Heart left ventricle (tissue), 16 donors: ENCODE data around the gene KDM4B. TPM values are rescaled to one million over a fixed set of nuclear protein-coding genes. Genes with fewer than 3 reads are reported as not detected.
"Not testable (repeated sequence)": the region's sequence is repeated elsewhere in the genome, so short reads cannot be mapped to it uniquely, and the experiment has no call there.

Experiments
- ATAC-seq, 4 donors: fragments of 200-7000 bp; cut with Tn5 transposase; one replicate each; pipeline ENCODE4 v1.9.1; 2020 to 2022; ENCODE audit warnings: moderate library complexity in 4 of 4, mild to moderate bottlenecking in 3 of 4, moderate number of reproducible peaks in 1 of 4
- DNase-seq, 5 donors: peaks; one replicate each; pipeline ENCODE4 v3.0.0-alpha.2; 2020
- H3K27ac ChIP-seq, 12 donors: fragments of 200-600 bp; sonication (generic) in 4 of 12; one replicate each; pipeline versions ENCODE4 v1.5.0 to v1.8.0; 2016 to 2022; ENCODE audit warnings: mild to moderate bottlenecking in 2 of 12
- H3K27me3 ChIP-seq, 9 donors: fragments of 200-600 bp; sonication (generic) in 2 of 9; one replicate each; pipeline versions ENCODE4 v1.5.1 to v1.8.0; 2016 to 2022; ENCODE audit warnings: mild to moderate bottlenecking in 3 of 9
- H3K36me3 ChIP-seq, 9 donors: fragments of 200-600 bp; sonication (generic) in 2 of 9; one replicate each; pipeline versions ENCODE4 v1.5.0 to v1.8.0; 2018 to 2022; ENCODE audit warnings: mild to moderate bottlenecking in 2 of 9
- H3K4me1 ChIP-seq, 12 donors: fragments of 200-600 bp; sonication (generic) in 4 of 12; one replicate each; pipeline versions ENCODE4 v1.5.0 to v1.8.0; 2016 to 2022; ENCODE audit warnings: mild to moderate bottlenecking in 3 of 12
- H3K4me3 ChIP-seq, 12 donors: fragments of 200-600 bp; sonication (generic) in 4 of 12; one replicate each; pipeline versions ENCODE4 v1.5.0 to v1.8.0; 2017 to 2022; ENCODE audit warnings: mild to moderate bottlenecking in 9 of 12, moderate library complexity in 4 of 12
- H3K9me3 ChIP-seq, 12 donors: fragments of 200-600 bp; sonication (generic) in 4 of 12; one replicate each; pipeline versions ENCODE4 v1.5.0 to v1.8.0; 2016 to 2022; ENCODE audit warnings: mild to moderate bottlenecking in 1 of 12
- CTCF ChIP-seq, 12 donors: fragments of 200-600 bp; sonication (generic) in 4 of 12; IDR thresholded peaks; one replicate each; pipeline versions ENCODE4 v1.5.0 to v1.8.0; 2018 to 2022; ENCODE audit warnings: antibody characterized with exemption in 12 of 12, mild to moderate bottlenecking in 5 of 12
- POLR2A ChIP-seq, 2 donors: fragments of 450-650 bp; IDR thresholded peaks; one replicate each; pipeline ENCODE4 v1.6.1; 2017; ENCODE audit warnings: antibody characterized with exemption in 2 of 2, mild to moderate bottlenecking in 2 of 2, moderate library complexity in 2 of 2
- WGBS, 4 donors: extraction: QIAGEN DNeasy Blood & Tissue Kit in 2 of 4; methylation state at CpG; one replicate each; pipeline versions ENCODE4 v1.1.5 to v1.1.7; 2013 to 2018; 5-methylcytosine and 5-hydroxymethylcytosine counted together
- intact Hi-C, 10 donors: fragments of 100-400 bp; cut with DNase I; formaldehyde crosslinking; loops; one replicate each; pipeline versions ENCODE4 v1.11.1 to v1.14.2; 2022
- polyA plus RNA-seq, 2 donors: library from polyadenylated mRNA; stranded (reverse); fragments of 200-250 nt; gene quantifications; one replicate each; pipeline ENCODE4 v1.2.3, GENCODE V29; 2013
- total RNA-seq, 9 donors: library from RNA; depleted of rRNA in 2 of 9; stranded (reverse); fragments of >200 nt in 2 of 9; fragmentation: NEBNext Ultra II Directional in 3 of 9; extraction: Animal tissue kit (Norgen Biotek cat#: 25700) in 3 of 9; gene quantifications; one replicate each; pipeline versions ENCODE4 v1.1.0 to v1.2.4, GENCODE V29; 2016 to 2023
- donor health status: ischemic (EF 13 %, LVEDD 7.1; RV severe dilation, severe dysfunction).
- donor health status: healthy with polysubstance abuse.
- donor health status: DM: no; HTN: yes; CAD: no.
- donor health status: DM: no; HTN: no; CAD: no.
- donor health status: ischemic (EF 25% LVEDD 6.9; RV normal size, moderate dysfunction).
- donor health status: ischemic (EF 25% LVEDD 5.7; RV mildly dilated, moderate dysfunction).
- donor health status: healthy.
- donor health status: DM: yes; HTN: yes; CAD: no.
- donor health status: ischemic (EF 35%, LVEDD 5.7; RV mildly dilated, moderate dysfunction).
- donor health status: nonischemic (EF 11% LVEDD 7.7; RV severe dilation, severe dysfunction).
- donor health status: DM: yes; HTN: yes; CAD: no.
- donor health status: PGD.
- donor health status: ischemic (EF 29% LVEDD 5.4; RV normal size, mild dysfunction).
- donor health status: nonischemic (EF 23%, LVEDD 6.1; RV moderate dilation, normal function).

The KDM4B gene
- total and polyA plus RNA-seq, 11 donors = 21.5 to 36.5 (median 27.2) TPM

GRCh38 chr19:4937060-4937459 is 31.9 kb upstream of the KDM4B start:
- H3K27ac ChIP-seq = no peak overlapping the region
- no peaks in the 10 kb centered on the region for H3K4me1 ChIP-seq
- TF ChIP-seq POLR2A (IDR thresholded peaks at IDR 0.05) (no peak), CTCF (IDR thresholded peaks at IDR 0.05) (no peak)
- H3K9me3 ChIP-seq = no peaks in the 10 kb centered on the region
- DNase-seq = no peak
- intact Hi-C loops = no loop called here
- WGBS, 4 donors = 91 to 95% (median 93%) methylated on average over 7 of the region's 7 CpGs
- no peaks in the 10 kb centered on the region for H3K27me3 ChIP-seq
- no peak for ATAC-seq
- no peaks in the 10 kb centered on the region for H3K36me3 ChIP-seq
- no peak overlapping the region for H3K4me3 ChIP-seq

GRCh38 chr19:4938461-4938860 is 30.5 kb upstream of the KDM4B start:
- ATAC-seq, H3K36me3 ChIP-seq, intact Hi-C loops, H3K4me3 ChIP-seq, DNase-seq, H3K27ac ChIP-seq, H3K4me1 ChIP-seq, H3K27me3 ChIP-seq, H3K9me3 ChIP-seq: not testable (repeated sequence)
- 94 to 97% (median 95%) methylated on average over 4 of the region's 4 CpGs for WGBS, 4 donors

GRCh38 chr19:4939466-4939865 is 29.4 kb upstream of the KDM4B start:
- H3K27me3 ChIP-seq = no peaks in the 10 kb centered on the region
- intact Hi-C loops = no loop called here
- no peak for ATAC-seq
- no peak overlapping the region for H3K27ac ChIP-seq
- H3K36me3 ChIP-seq = peaks cover 0 to under 1% (median 0%) of the 10 kb centered on the region in 9 donors
- H3K9me3 ChIP-seq = no peaks in the 10 kb centered on the region
- TF ChIP-seq CTCF (IDR thresholded peaks at IDR 0.05) (no peak), POLR2A (IDR thresholded peaks at IDR 0.05) (no peak)
- no peak overlapping the region for H3K4me3 ChIP-seq
- no peak for DNase-seq
- no peaks in the 10 kb centered on the region for H3K4me1 ChIP-seq
- WGBS, 4 donors = 94 to 99% (median 97%) methylated on average over 7 of the region's 7 CpGs

GRCh38 chr19:4941638-4942169 is 27.2 kb upstream of the KDM4B start:
- H3K36me3 ChIP-seq, H3K4me3 ChIP-seq, H3K27me3 ChIP-seq, H3K27ac ChIP-seq, H3K4me1 ChIP-seq, DNase-seq, intact Hi-C loops, H3K9me3 ChIP-seq: not testable (repeated sequence)
- peak in 1 of 4 donors; percentile 51 for ATAC-seq
- 96 to 99% (median 97%) methylated on average over 31 to 35 of the region's 35 CpGs for WGBS, 4 donors

- H3K27ac ChIP-seq, H3K27me3 ChIP-seq, intact Hi-C loops, H3K36me3 ChIP-seq, H3K4me3 ChIP-seq, H3K9me3 ChIP-seq, H3K4me1 ChIP-seq: not testable (repeated sequence)
- 88 to 97% (median 95%) methylated on average over 16 to 23 of the region's 23 CpGs for WGBS, 4 donors
- DNase-seq = peak in 1 of 5 donors; percentile 40
- ATAC-seq = peak in 1 of 4 donors; percentile 42
Observed at GRCh38 chr19:4950650-4951049, 18.3 kb upstream of the KDM4B start.

GRCh38 chr19:4951656-4952055 is 17.3 kb upstream of the KDM4B start:
- Histone ChIP-seq H3K27me3 (no peaks in the 10 kb centered on the region), H3K9me3 (no peaks in the 10 kb centered on the region), H3K27ac (no peak overlapping the region), H3K4me3 (no peak overlapping the region), H3K4me1 (peaks cover 0 to 3% (median 0%) of the 10 kb centered on the region in 12 donors), H3K36me3 (peaks cover 0 to 5% (median 0%) of the 10 kb centered on the region in 9 donors)
- intact Hi-C loops = no loop called here
- TF ChIP-seq POLR2A (IDR thresholded peaks at IDR 0.05) (no peak), CTCF (IDR thresholded peaks at IDR 0.05) (no peak)
- ATAC-seq (peak in 2 of 4 donors; percentile 28 to 42), DNase-seq (no peak)
- 53 to 65% (median 58%) methylated on average over 11 of the region's 11 CpGs for WGBS, 4 donors
